GDM1 (cell line): ENCODE data around the gene S1PR1.
A peak's percentile ranks its signal among the peaks of the same experiment; 100 is the strongest.

Experiments used
- DNase-seq: peaks from one replicate; lab custom pipeline; 2025; lab: John Stamatoyannopoulos, UW

Gene S1PR1

GRCh38 chr1:101245246-101245927, 8.6 kb downstream of the S1PR1 start:
- no peak for DNase-seq

- DNase-seq: no peak
Measured at GRCh38 chr1:101247404-101248287, 10.8 kb downstream of the S1PR1 start.

GRCh38 chr1:101250222-101250621, 13.4 kb downstream of the S1PR1 start:
- DNase-seq: no peak

GRCh38 chr1:101250656-101251272, 13.9 kb downstream of the S1PR1 start:
- no peak for DNase-seq

GRCh38 chr1:101251504-101251903, 14.7 kb downstream of the S1PR1 start:
- DNase-seq: no peak

GRCh38 chr1:101253976-101254674, 17.3 kb downstream of the S1PR1 start:
- DNase-seq: no peak

- DNase-seq: peak; percentile 83
Measured at GRCh38 chr1:101257500-101258325, 20.9 kb downstream of the S1PR1 start.

GRCh38 chr1:101259744-101260148, 22.9 kb downstream of the S1PR1 start:
- DNase-seq: no peak

- DNase-seq: no peak
Measured at GRCh38 chr1:101260556-101261350, 23.9 kb downstream of the S1PR1 start.

- DNase-seq: no peak
Measured at GRCh38 chr1:101261623-101262022, 24.8 kb downstream of the S1PR1 start.

GRCh38 chr1:101262060-101262459, 25.2 kb downstream of the S1PR1 start:
- no peak for DNase-seq

- DNase-seq: peak; percentile 75
Measured at GRCh38 chr1:101262630-101263348, 26.0 kb downstream of the S1PR1 start.

GRCh38 chr1:101264697-101265096, 27.9 kb downstream of the S1PR1 start:
- DNase-seq: no peak

- DNase-seq: no peak
Measured at GRCh38 chr1:101265684-101266083, 28.9 kb downstream of the S1PR1 start.

GRCh38 chr1:101267082-101267481, 30.3 kb downstream of the S1PR1 start:
- DNase-seq: no peak

GRCh38 chr1:101268893-101269292, 32.1 kb downstream of the S1PR1 start:
- DNase-seq: no peak

GRCh38 chr1:101275672-101276071, 38.9 kb downstream of the S1PR1 start:
- DNase-seq: no peak

- peak; percentile 68 for DNase-seq
Measured at GRCh38 chr1:101276818-101277217, 40.0 kb downstream of the S1PR1 start.

GRCh38 chr1:101278238-101278637, 41.4 kb downstream of the S1PR1 start:
- DNase-seq: no peak

GRCh38 chr1:101278845-101279244, 42.0 kb downstream of the S1PR1 start:
- DNase-seq: no peak
